ENCODE data around the gene HYAL3. TPM values are rescaled to one million over a fixed set of nuclear protein-coding genes. Genes with fewer than 3 reads are reported as not detected.

Gene HYAL3
- 4.1 TPM for polyA plus RNA-seq (2013, experiment 1 of 2; ENCODE audit: insufficient read length)
- 3.0 TPM for polyA plus RNA-seq (2013, experiment 2 of 2; ENCODE audit: insufficient read length)

DNA sequence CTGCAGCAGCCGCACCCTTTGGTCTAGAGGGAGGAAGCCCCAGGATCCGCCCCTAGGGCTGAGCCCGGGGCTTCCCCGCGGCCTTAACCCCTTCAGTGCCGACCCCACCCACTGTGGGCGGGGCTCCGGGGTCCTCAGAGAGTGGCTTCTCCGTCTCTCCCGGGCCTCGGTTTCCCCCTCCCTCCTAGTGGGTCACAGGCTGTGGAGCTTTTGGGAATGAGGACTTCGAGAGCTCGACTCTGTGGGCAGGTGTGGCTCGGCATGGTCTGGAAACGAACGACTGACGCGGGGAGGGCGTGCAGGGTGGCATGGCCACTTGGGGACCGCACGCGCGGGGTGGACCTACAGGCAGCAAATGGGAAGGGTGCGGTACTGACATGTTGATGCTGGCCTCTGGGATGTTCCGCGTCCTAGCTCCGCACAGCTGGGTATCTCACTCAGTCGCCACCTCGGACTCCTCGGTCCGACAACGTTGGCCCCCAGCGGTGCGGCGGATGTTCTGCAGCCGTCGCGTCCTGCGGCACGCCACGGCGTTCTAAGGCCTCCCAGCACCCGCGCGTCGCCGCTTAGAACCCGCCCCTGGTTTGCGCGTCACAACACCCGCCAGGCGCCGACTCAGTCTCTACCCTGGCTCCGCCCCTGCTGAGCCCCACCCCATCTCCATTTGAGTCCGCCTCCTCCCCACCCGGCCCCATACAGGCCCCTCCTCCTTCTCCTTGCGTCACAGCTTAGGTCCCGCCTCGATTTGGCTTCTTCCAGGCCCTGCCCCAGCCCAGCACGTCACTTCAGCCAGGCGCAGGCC is at the start of gene HYAL3, which contains the start of gene NAA80:
TSS of gene HYAL3 (minus strand) at position 570 of the 802 bp plus-strand sequence. CDS start 3,803 bp downstream, outside the sequence.
TSS of gene NAA80 (minus strand) at position 570 of the 802 bp plus-strand sequence. CDS start 1,942 bp downstream, outside the sequence.
- DNase-seq = peak; percentile 99

DNA sequence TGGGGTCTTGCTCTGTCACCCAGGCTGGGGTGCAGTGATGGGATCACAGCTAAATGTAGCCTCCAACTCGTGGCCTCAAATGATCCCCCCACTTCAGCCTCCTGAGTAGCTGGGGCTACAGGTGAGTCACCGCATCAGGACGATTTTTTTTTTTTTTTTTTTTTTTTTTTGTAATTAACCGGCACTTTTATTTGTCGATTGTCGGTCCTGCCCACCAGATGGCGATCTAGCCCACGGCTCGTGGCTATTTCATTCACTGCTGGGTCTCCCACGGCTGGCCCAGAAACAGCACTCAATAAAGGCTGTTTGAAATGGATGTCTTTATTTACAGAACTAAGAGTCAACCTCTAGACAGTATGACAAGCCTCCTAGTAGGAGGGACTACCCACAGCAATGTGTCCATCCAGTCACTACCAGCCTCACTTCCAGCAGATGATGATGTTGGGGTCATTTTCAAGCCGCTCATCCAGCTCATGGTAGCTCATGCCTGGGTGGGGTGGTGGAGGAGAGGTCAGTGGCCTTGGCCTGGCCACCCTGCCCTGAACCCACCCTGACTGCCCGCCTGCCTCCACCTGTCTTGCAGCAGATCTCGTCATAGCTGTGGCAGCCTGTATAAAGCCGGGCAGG is 48.1 kb upstream of the HYAL3 start:
- DNase-seq = peak; percentile 76

DNA sequence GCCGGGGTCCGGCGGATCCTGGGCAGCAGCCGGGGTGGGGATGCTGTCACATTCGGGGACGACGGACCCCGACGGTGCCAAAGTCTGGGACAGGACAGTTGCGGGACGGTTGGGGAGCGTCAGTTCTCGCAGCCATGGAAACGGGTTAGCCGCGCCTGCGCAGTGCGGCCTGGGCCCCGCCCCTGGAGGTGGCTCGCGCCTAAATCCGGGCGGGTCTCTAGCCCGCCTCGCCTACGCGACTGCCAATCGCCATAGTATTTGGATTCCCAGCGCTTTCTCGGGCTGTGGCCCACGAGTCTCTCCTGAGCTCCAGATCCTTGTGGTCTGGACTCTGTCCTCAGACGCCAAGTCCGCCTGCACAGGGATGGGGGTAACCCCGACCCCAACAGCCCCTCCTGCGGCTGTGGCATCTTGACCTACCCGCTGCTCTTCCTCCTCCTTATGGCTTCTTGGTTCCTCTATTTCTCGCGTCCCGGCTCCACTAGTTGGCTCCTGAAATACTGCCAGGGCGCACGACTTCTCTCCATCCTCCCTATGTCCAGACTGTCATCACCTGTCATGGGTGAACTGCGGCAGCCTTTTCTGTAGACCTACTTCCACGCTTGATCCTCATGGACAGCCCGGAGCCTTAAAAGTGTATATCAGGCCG is 46.5 kb upstream of the HYAL3 start, which contains the start of gene ZMYND10:
TSS of gene ZMYND10 (minus strand) at position 147 of the 649 bp plus-strand sequence. CDS start 153 bp downstream, outside the sequence.
- DNase-seq = peak; percentile 43

GRCh38 chr3:50345008-50345407 is 45.8 kb upstream of the HYAL3 start:
- no peak for DNase-seq

DNA sequence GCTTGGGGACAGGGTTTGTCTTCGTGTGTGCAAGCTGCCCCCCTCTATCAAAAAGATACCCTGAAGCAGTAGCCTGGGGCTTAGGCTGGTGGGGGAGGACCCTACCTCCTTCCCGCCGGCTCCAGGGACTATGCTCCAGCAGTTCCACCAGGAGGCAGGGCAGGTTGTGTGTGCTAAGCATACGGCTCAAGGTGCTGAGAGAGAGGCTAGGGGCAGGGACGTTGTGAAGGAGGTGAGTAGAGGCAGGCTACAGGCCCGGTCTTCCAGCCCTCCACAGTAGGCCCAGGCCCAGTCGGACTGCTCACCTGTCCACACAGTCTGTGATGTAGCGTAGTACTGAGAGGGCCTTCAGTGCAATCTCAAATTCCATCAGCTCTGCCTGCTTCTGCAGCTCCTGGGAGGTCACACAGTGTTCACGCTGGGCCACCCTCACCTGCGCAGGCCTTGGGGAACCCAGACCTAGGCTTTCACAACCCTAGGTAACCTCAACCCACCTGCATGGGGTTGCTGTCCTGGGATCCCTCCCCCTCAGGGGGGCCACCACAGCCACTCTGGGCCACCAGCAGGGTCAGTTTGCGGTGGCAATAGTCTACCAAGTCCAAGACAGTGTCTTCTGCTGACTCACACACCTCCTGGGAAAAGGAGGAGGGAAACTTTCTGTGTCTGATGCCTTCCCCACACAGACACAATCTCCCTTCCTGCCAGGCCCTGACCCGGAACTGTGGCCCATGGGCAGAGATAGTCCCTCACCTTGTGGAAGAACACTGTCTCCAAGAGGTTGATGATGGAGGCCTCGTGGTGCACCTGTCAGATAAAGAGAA is 43.8 kb upstream of the HYAL3 start:
- no peak for DNase-seq

- no peak for DNase-seq
These were observed 42.9 kb upstream of the HYAL3 start for GRCh38 chr3:50341996-50342650.

DNA sequence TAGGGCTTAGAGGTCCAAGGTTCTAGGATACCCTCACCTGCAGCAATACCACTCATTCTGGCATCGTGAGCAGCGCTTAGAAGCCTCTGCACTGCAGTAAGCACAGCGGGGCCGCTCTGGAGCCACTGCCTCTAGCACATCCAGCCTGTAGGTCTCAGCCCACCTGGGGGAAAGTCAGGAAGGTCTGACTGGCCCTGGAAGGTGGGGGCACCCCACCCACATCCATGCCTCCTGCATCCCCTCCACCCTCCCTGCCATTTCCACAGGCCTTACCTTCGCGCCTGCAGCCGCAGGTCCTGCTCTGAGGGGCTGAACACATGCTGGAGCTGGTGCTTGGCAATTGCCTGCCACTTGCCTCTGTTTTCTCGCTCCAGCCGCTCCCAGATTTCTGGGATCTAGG is 42.3 kb upstream of the HYAL3 start:
- DNase-seq = no peak

DNA sequence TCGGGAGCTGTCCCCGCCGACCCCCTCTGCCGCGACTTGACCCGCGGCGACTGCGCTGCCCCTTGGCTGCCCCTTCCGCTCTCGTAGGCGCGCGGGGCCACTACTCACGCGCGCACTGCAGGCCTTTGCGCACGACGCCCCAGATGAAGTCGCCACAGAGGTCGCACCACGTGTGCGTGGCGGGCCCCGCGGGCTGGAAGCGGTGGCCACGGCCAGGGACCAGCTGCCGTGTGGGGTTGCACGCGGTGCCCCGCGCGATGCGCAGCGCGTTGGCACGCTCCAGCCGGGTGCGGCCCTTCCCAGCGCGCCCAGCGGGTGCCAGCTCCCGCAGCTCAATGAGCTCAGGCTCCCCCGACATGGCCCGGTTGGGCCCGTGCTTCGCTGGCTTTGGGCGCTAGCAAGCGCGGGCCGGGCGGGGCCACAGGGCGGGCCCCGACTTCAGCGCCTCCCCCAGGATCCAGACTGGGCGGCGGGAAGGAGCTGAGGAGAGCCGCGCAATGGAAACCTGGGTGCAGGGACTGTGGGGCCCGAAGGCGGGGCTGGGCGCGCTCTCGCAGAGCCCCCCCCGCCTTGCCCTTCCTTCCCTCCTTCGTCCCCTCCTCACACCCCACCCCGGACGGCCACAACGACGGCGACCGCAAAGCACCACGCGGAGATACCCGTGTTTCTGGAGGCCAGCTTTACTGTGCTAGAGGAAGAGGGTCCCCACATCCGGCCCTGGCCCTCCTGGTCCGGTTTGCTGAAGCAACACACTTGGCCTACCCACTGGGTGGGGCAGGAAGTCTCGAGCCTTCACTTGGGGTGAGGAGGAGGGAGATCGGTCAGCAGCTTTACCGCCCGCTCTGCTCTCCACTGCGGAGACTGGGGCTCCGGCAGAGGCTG is 41.5 kb upstream of the HYAL3 start, which contains the start of gene RASSF1:
TSS of gene RASSF1 (minus strand) at position 389 of the 882 bp plus-strand sequence. CDS start at position 358, 31 bp downstream.
- peak; percentile 67 for DNase-seq

- DNase-seq = no peak
These were observed 40.9 kb upstream of the HYAL3 start for GRCh38 chr3:50340147-50340447.

DNA sequence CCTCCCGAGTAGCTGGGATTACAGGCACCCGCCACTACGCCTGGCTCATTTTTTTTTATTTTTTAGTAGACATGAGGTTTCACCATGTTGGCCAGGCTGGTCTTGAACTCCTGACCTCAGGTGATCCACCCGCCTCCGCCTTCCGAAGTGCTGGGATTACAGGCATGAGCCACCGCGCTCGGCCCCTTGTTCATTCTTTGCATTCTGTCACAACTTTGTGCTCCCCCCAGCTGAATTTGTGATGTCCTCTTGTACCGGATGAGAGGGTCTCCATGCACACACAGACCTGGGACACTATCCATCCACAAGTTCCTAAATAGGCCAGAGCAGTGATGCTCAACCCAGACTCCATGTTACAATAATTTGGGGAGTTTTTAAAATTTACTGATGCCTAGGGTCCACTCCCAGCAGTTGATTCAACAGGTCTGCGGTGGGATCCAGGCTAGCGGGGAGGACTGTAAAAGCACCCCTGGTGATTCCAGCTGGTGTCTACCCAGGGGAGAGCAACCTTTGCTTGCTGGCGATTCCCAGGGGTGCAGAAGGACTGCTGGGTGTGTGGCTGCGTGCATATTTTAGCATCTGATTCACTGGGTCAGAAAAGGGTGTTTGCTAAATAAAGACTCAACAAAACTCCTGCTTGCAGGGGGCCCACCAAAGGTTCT is 40.4 kb upstream of the HYAL3 start:
- peak; percentile 73 for DNase-seq

DNA sequence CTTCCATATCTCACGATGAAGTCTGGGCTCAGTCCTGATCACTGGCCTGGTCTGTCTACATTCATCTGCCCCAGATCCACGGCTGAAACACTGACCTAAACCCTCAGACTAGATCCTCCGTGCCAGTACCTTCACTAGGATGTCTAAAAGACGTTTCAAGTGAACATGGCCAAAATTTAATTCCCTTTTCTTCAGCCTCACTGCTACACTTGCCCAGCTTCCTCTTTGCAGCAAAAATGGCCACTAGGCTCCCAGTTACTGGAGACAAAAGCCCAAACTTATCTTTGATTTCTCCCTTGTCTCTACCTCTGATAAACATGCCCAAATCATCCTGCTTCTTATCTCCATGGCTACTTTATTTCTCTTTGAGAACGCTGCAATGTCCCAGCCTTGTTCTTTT is 39.8 kb upstream of the HYAL3 start:
- DNase-seq = no peak

- peak; percentile 99 for DNase-seq
These were observed 38.1 kb upstream of the HYAL3 start for GRCh38 chr3:50337175-50337861.

DNA sequence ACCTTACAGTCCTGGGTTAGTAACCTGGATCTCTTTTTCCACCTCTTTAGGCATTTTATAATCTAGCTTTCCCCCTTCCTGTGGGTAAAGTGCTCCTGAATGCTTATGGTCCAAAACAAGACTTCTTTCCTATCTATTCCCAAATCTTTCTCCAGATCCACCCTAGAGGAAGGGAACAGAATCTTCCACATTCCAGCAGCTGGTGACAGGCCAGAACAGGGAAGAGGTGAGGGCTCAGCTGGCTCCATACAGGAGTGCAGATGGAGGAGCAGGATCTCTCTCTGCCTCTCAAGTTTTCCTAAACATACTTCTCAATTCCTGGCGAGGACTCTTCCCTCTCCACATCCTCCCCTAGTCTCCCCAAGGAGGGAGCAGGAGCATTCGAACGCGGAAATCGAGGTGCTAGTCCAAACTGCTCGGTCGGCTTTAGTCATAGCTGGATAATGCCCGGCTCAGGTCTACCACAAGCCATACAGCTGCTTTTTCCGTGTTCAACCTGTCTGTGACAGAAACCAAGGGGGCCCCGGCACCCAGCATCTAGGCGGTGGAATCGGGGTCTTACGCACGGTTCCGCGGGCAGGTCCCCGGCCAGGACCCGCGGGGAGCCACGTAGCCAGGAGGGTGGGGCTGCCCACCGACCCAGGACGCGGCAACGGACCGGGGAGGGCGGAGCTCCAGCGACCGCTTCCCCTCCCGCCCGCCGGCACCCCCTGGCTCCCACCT is 37.4 kb upstream of the HYAL3 start:
- DNase-seq = peak; percentile 32

GRCh38 chr3:50334339-50335075 is 35.3 kb upstream of the HYAL3 start:
- no peak for DNase-seq

- peak; percentile 50 for DNase-seq
These were observed 34.6 kb upstream of the HYAL3 start for GRCh38 chr3:50333744-50334328.

GRCh38 chr3:50331364-50331907 is 32.2 kb upstream of the HYAL3 start:
- DNase-seq = no peak

DNA sequence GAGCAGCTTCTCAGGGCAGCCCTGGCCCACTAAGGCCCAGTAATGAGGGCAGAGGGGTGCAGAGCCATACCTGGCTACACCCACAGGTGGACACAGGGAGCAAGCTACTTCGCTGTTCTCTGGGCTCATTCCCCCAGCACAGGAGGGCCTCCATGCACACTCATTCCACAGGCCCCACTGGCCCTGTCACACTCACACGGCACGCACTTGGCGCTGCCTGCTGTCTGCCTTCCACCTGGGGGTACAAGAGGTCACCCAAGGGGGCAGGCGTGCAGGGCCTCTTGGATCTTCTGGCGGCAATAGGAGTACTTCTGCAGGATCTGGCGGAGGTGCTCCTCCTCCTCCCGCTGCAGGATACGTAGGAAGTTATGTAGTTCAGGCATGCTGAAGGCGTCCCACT is 31.1 kb upstream of the HYAL3 start:
- DNase-seq = no peak
